Progenitor cell of endocrine pancreas (in vitro differentiated cells): Measurements from ENCODE around the gene CDH5. TPM values are rescaled to one million over a fixed set of nuclear protein-coding genes. Genes with fewer than 3 reads are reported as not detected.

ENCODE experiments used
- DNase-seq: peaks from one replicate; pipeline ENCODE4 v3.0.0; 2021; ENCODE audit warnings: low spot score; ENCODE audit not compliant: unreplicated experiment
- H3K27ac Mint-ChIP-seq: 2 replicates; pipeline ENCODE4 v1.8.0; 2021; ENCODE audit warnings: mild to moderate bottlenecking, moderate library complexity, mixed read lengths
- H3K27me3 Mint-ChIP-seq: 2 replicates; pipeline ENCODE4 v1.8.0; 2021; ENCODE audit warnings: mixed read lengths
- H3K36me3 Mint-ChIP-seq: 2 replicates; pipeline ENCODE4 v1.8.0; 2022; ENCODE audit warnings: mixed read lengths; ENCODE audit not compliant: insufficient read depth
- H3K4me1 Mint-ChIP-seq: 2 replicates; pipeline ENCODE4 v1.8.0; 2021; ENCODE audit warnings: low read depth, mixed read lengths
- H3K4me3 Mint-ChIP-seq: 2 replicates; pipeline ENCODE4 v1.8.0; 2021; ENCODE audit warnings: low read depth, mild to moderate bottlenecking, moderate library complexity, mixed read lengths
- H3K9me3 Mint-ChIP-seq: 2 replicates; pipeline ENCODE4 v1.8.0; 2021; ENCODE audit warnings: low read depth, mixed read lengths
- CTCF ChIP-seq: fragments of 200-600 bp; sonication (generic); IDR thresholded peaks from one replicate; pipeline ENCODE4 v1.5.0; 2021; ENCODE audit warnings: antibody characterized with exemption, mild to moderate bottlenecking; ENCODE audit not compliant: unreplicated experiment
- total RNA-seq: library from RNA; stranded (reverse); gene quantifications from 2 replicates; pipeline ENCODE4 v1.2.1, GENCODE V29; 2021

CDH5 gene
- total RNA-seq, 1 donor from 2014 or later: 0.36 TPM

GRCh38 chr16:66439051-66439730 lies 72.7 kb downstream of the CDH5 start:
- Mint-ChIP-seq H3K4me3 (no peak overlapping the region), H3K4me1 (no peaks in the 10 kb centered on the region), H3K27ac (no peak overlapping the region), H3K36me3 (no peaks in the 10 kb centered on the region), H3K9me3 (no peaks in the 10 kb centered on the region), H3K27me3 (peaks cover 49% of the 10 kb centered on the region)
- no peak for DNase-seq
- no peak for TF ChIP-seq CTCF

- Mint-ChIP-seq H3K36me3 (no peaks in the 10 kb centered on the region), H3K9me3 (no peaks in the 10 kb centered on the region)
- DNase-seq: no peak
Measured at GRCh38 chr16:66440271-66440802, 73.8 kb downstream of the CDH5 start.

GRCh38 chr16:66440970-66441369 lies 74.5 kb downstream of the CDH5 start:
- H3K27ac Mint-ChIP-seq: no peak overlapping the region
- no peaks in the 10 kb centered on the region for H3K9me3 Mint-ChIP-seq
- no peak overlapping the region for H3K4me3 Mint-ChIP-seq
- no peak for TF ChIP-seq CTCF
- peaks cover 45% of the 10 kb centered on the region for H3K27me3 Mint-ChIP-seq
- no peak for DNase-seq
- no peaks in the 10 kb centered on the region for H3K4me1 Mint-ChIP-seq
- H3K36me3 Mint-ChIP-seq: no peaks in the 10 kb centered on the region

More at GRCh38 chr16:66440271-66440802, 73.8 kb downstream of the CDH5 start:
- Mint-ChIP-seq H3K27me3 (peaks cover 43% of the 10 kb centered on the region), H3K27ac (peak overlapping the region; percentile 66), H3K4me1 (no peaks in the 10 kb centered on the region), H3K4me3 (no peak overlapping the region)
- TF ChIP-seq CTCF: no peak

- Mint-ChIP-seq H3K36me3 (no peaks in the 10 kb centered on the region), H3K4me1 (no peaks in the 10 kb centered on the region), H3K4me3 (no peak overlapping the region), H3K27me3 (peaks cover 53% of the 10 kb centered on the region), H3K27ac (no peak overlapping the region), H3K9me3 (no peaks in the 10 kb centered on the region)
- no peak for TF ChIP-seq CTCF
- DNase-seq: no peak
Measured at GRCh38 chr16:66441586-66442375, 75.3 kb downstream of the CDH5 start.

- H3K27me3 Mint-ChIP-seq: peaks cover 54% of the 10 kb centered on the region
- no peaks in the 10 kb centered on the region for H3K4me1 Mint-ChIP-seq
Measured at GRCh38 chr16:66442502-66443268, 76.2 kb downstream of the CDH5 start.

More at GRCh38 chr16:66442502-66443268, 76.2 kb downstream of the CDH5 start:
- Mint-ChIP-seq H3K9me3 (no peaks in the 10 kb centered on the region), H3K4me3 (no peak overlapping the region), H3K27ac (no peak overlapping the region), H3K36me3 (no peaks in the 10 kb centered on the region)
- TF ChIP-seq CTCF: no peak
- DNase-seq: no peak
